SH-SY5Y (cell line): ENCODE data around the gene PLS1.

Experiments used
- GATA2 ChIP-seq: IDR thresholded peaks from 2 replicates; pipeline ENCODE4 v1.6.1; 2011; ENCODE audit warnings: mild to moderate bottlenecking, low read depth, low read length
- GATA3 ChIP-seq: IDR thresholded peaks from 2 replicates; pipeline ENCODE4 v1.6.1; 2011; ENCODE audit warnings: low read depth, mild to moderate bottlenecking, low read length, moderate library complexity

The PLS1 gene

DNA sequence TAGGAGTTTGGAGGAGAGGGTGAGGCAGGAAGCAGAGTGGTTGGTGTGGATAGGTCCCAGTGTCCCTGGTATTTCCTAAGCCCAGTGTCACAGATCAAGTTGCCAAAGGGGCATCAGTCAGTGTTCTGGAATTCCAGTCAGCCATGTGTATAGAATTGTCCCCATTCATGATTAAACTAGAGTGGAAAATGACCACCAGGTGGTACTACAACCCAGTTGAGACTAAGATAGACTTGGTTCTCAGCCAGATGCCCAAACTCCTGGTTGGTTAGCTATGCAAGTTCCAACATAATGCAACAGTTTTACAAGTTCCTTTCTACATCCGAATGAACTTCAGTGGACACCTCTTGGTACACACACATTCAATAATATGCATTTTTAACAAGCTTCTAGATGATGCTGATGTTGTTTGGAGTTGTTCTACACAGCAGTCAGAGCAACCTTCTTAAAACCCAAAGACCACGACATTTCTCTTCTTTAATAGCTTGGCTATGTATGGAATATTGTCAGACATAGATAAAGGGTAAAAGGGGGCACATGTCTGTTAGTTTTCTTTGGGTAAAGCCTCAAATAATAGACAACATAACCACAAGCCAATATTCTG is 9.3 kb upstream of the PLS1 start:
- TF ChIP-seq GATA3 (no peak), GATA2 (no peak)

- TF ChIP-seq GATA3 (no peak), GATA2 (no peak)
These were observed 7.5 kb upstream of the PLS1 start for GRCh38 chr3:142588703-142589102.

DNA sequence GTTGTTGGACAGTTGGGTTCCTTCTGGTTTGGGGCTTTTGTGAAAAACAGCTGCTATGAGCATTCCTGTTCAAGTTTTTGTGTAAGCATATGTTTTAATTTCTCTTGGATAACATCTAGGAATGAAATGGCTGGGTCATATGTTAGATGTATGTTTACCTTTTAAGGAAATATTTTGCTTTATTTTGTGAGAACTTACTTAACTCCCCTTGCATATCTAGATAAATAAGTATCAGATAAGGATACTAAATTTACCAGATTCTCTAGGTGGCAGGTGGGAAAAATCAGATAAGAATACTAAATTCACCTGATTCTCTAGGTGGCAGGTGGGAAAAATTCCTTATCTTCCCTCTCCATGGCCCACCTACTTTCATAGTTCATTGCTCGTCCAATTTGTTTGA is 1.1 kb upstream of the PLS1 start:
- TF ChIP-seq GATA3, result no peak
- TF ChIP-seq GATA2, result no peak

- TF ChIP-seq GATA2 (no peak), GATA3 (no peak)
These were observed 627 bp upstream of the PLS1 start for GRCh38 chr3:142595581-142595950.

DNA sequence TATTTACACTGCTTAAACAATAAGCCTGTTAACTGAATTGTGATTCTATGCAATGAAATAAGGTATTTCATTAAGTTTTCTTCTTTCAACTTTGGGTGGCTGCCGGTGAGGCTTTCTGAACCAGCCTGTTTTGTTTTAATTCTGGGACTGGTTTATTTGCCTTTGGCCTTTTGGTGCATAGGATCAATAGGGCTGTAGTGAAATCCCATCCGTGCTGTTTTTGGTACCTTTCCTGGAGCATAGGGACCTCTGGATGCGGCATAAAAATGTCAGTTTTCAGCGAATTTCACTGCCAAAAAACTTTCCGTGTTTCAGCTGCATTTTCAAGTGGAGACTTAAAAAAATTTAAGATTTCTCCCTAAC is 514 bp downstream of the PLS1 start:
- TF ChIP-seq GATA3 (no peak), GATA2 (no peak)

DNA sequence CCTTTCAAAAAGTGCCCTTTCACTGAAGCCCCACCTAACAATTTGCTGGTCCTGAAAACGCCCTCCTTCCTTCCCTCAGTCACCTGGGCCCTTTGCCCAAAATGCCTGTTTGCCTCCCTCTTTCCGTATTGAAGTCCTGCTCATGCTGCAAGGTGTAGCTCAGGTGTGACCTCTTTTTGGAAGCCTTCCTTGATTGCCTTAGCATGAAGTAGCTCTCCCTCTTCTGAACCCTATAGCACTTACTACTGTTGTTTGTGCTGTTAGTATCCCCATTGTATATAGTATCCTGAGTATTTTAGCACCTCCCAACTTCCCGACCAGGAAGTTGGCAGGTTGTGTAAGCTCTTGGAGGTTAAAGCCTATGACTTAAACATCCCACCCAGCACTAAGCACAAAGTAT is 1.7 kb downstream of the PLS1 start:
- TF ChIP-seq GATA3, result no peak
- no peak for TF ChIP-seq GATA2

- TF ChIP-seq GATA3, result no peak
- no peak for TF ChIP-seq GATA2
These were observed 5.5 kb downstream of the PLS1 start for GRCh38 chr3:142601713-142602112.

DNA sequence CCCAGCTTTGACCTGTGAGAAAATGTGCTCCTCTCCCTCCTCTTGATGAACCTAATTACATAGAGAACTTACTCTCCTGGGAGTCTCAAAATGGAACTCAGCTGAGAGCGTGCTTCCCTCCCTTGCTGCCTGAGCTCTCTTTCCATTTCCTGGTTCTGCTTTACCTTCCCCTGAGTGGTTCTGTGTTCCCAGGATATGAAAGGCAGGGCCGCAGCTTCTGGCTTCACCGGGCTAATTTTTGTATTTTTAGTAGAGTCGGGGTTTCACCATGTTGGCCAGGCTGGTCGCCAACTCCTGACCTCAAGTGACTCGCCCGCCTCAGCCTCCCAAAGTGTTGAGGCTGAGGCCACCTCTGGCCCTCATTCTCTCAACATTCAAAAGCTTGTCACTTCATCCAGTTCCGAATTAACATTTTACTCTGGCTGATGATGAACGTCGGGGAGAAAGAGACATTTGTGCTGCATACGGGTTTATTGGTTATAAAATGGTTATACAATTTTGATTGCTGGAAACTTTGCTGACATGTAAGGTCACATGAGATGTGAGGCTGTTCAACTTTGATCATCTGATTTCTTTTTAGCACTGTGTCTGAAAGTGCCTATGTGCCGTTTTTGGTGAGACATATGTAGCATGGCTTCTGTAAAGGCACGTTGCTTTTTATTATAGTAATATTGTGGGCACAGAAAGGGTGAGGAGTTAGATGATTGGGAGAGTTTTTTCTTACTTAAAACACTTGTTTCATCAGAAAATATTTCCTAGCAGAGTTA is 6.6 kb downstream of the PLS1 start:
- TF ChIP-seq GATA3 (no peak), GATA2 (no peak)

DNA sequence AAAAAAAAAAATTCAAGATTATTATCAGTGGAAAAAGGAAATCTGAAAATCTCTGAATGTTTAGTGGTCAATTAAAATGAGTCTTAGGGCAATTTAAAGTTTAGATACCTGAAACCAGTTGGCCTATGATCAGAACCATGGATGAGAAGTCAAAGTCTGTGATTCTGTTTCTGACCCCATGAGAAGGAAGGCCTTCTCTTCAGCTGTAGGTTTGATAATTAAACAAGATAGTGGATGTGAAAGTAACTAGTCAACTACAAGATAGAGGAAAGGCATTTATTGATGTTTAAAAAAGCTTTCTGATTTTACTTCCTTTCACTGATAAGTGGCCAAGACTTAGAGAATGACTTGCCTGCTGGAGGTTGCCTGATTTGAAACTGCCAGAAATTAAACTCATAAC is 8.7 kb downstream of the PLS1 start:
- TF ChIP-seq GATA3 (no peak), GATA2 (no peak)

DNA sequence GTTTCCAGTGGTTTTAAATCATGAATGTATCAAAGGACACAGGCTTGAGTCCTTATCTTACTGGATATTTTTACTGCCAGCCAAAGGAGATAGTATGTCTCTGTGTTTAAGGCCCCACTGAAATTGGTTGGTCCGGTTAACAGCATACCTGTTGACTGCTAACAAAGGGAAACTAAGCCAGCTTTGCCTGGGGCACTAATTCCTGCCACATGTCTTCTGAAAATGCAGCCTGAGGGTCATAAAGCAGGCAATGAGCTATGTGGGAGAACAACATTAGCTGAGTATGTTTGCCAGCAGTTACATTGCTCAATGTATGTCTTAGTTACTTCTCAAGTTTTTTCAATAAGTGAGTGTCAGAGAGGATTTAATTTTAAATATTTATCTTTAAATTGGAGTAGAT is 12.4 kb downstream of the PLS1 start:
- TF ChIP-seq GATA2, result no peak
- TF ChIP-seq GATA3, result no peak

GRCh38 chr3:142609136-142609535 is 12.9 kb downstream of the PLS1 start:
- TF ChIP-seq GATA3 (no peak), GATA2 (no peak)

- TF ChIP-seq GATA3, result no peak
- TF ChIP-seq GATA2, result no peak
These were observed 15.0 kb downstream of the PLS1 start for GRCh38 chr3:142611206-142611605.

- TF ChIP-seq GATA3 (no peak), GATA2 (no peak)
These were observed 17.3 kb downstream of the PLS1 start for GRCh38 chr3:142613491-142613890.

- no peak for TF ChIP-seq GATA2
- no peak for TF ChIP-seq GATA3
These were observed 17.9 kb downstream of the PLS1 start for GRCh38 chr3:142614059-142614626.

DNA sequence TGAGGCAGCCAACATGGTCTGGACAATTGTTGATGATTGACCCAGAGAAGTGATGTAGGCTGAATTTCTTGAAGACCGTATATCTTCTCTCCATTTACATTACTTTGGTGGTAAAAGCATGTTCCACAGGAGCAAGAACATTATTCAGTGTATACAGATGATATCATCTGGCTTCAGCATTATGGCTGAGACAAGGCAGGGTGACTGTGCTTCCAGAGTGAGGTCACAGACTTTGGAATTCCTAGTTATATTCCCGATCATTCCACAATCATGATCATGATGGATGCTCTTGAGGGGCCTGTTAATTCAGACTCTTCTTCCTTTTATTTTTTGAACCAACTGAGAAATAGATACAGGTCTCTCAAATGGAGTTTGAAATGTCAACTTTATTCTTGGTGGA is 19.0 kb downstream of the PLS1 start:
- TF ChIP-seq GATA3 (no peak), GATA2 (no peak)
